SK-N-SH treated with all-trans-retinoic acid at 6 μM for 48 hours (cell line): ENCODE results near the gene COL1A2.

Experiments used
- CSDC2 ChIP-seq: fragments of 250-450 bp; sonication (Bioruptor Pico); IDR thresholded peaks from 2 replicates; pipeline ENCODE4 v1.5.0; 2020; ENCODE audit warnings: mild to moderate bottlenecking, moderate library complexity
- SNAI2 ChIP-seq: fragments of 250-450 bp; sonication (Bioruptor Pico); IDR thresholded peaks from 2 replicates; pipeline ENCODE4 v1.5.0; 2020; ENCODE audit warnings: mild to moderate bottlenecking, moderate library complexity
- TF ChIP-seq, protein P1 (sequence below): fragments of 250-450 bp; sonication (Bioruptor Pico); IDR thresholded peaks from 2 replicates; pipeline ENCODE4 v1.8.0; 2020; ENCODE audit warnings: mild to moderate bottlenecking, moderate library complexity, borderline replicate concordance

DNA sequence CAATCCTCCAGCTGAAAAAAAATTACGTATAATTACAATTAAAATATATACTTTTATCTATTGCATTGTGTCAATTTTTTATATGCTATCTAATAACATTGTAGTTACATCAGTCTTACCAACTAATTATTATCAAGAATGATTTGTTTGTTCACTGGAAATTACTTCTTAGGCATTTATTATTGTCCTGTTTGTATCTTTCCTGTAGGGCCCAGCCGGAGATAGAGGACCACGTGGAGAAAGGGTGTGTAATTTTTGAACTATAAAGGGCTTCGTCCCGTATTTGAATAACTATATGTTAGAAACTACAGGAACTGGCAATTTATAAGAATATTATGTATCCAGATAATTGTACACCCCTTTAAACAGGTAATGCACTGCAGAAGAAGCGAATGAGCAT, 4.1 kb downstream of the COL1A2 start:
- TF ChIP-seq, protein P1, sequence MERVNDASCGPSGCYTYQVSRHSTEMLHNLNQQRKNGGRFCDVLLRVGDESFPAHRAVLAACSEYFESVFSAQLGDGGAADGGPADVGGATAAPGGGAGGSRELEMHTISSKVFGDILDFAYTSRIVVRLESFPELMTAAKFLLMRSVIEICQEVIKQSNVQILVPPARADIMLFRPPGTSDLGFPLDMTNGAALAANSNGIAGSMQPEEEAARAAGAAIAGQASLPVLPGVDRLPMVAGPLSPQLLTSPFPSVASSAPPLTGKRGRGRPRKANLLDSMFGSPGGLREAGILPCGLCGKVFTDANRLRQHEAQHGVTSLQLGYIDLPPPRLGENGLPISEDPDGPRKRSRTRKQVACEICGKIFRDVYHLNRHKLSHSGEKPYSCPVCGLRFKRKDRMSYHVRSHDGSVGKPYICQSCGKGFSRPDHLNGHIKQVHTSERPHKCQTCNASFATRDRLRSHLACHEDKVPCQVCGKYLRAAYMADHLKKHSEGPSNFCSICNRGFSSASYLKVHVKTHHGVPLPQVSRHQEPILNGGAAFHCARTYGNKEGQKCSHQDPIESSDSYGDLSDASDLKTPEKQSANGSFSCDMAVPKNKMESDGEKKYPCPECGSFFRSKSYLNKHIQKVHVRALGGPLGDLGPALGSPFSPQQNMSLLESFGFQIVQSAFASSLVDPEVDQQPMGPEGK = no peak
- TF ChIP-seq SNAI2 = no peak
- TF ChIP-seq CSDC2 = no peak
